Transverse colon (tissue), 4 donors: ENCODE measurements around the gene SP110. TPM values are rescaled to one million over a fixed set of nuclear protein-coding genes. Genes with fewer than 3 reads are reported as not detected.

ENCODE experiments used
- DNase-seq: peaks from one replicate; pipeline ENCODE4 v3.0.0-alpha.2; 2019
- H3K27ac ChIP-seq, 4 donors: fragments of 200-600 bp; sonication (generic); 2 replicates each; pipeline ENCODE4 v1.5.1; 2016 to 2018; ENCODE audit warnings: inconsistent platforms in 4 of 4
- H3K27me3 ChIP-seq: fragments of 200-600 bp; sonication (generic); 2 replicates; pipeline ENCODE4 v1.5.1; 2017; ENCODE audit warnings: inconsistent platforms
- H3K36me3 ChIP-seq, 4 donors: fragments of 200-600 bp; sonication (generic); 2 replicates each; pipeline ENCODE4 v1.5.1; 2017 to 2019; ENCODE audit warnings: inconsistent platforms in 4 of 4
- H3K4me1 ChIP-seq, 4 donors: fragments of 200-600 bp; sonication (generic); 2 replicates each; pipeline ENCODE4 v1.5.1; 2017 to 2020; ENCODE audit warnings: inconsistent platforms in 4 of 4
- H3K4me3 ChIP-seq, 4 donors: fragments of 200-600 bp; sonication (generic); 1 replicate in 1 of 4; 2 replicates in 3 of 4; pipeline versions ENCODE4 v1.5.1 to v1.6.1; 2017 to 2019; ENCODE audit warnings: inconsistent platforms in 4 of 4
- H3K9me3 ChIP-seq, 2 donors: fragments of 200-600 bp; sonication (generic); 2 replicates each; pipeline ENCODE4 v1.5.1; 2017 to 2019; ENCODE audit warnings: inconsistent platforms in 2 of 2
- CTCF ChIP-seq, 5 experiments: fragments of 200-600 bp in 3 of 5; fragments of 450-650 bp in 2 of 5; sonication (generic) in 3 of 5; IDR thresholded peaks; 1 replicate in 2 of 5; 2 replicates in 3 of 5; pipeline ENCODE4 v1.5.1; 2016 to 2017; ENCODE audit warnings: antibody characterized with exemption in 5 of 5, inconsistent platforms in 3 of 5, mild to moderate bottlenecking in 2 of 5, moderate library complexity in 1 of 5
- EP300 ChIP-seq: sonication (generic); formaldehyde crosslinking; IDR thresholded peaks from one replicate; pipeline ENCODE4 v1.6.1; 2017; ENCODE audit warnings: antibody characterized with exemption, low read depth
- POLR2A ChIP-seq: fragments of 450-650 bp; IDR thresholded peaks from one replicate; pipeline ENCODE4 v1.6.1; 2016; ENCODE audit warnings: antibody characterized with exemption, mild to moderate bottlenecking, moderate library complexity
- POLR2AphosphoS5 ChIP-seq, 3 donors: sonication (generic); formaldehyde crosslinking; IDR thresholded peaks; one replicate each; pipeline ENCODE4 v1.6.1; 2016; ENCODE audit warnings: antibody characterized with exemption in 3 of 3
- WGBS, 2 donors: methylation state at CpG; one replicate each; pipeline ENCODE4 v1.1.5; 2018; ENCODE audit warnings: low coverage in 1 of 2; 5-methylcytosine and 5-hydroxymethylcytosine counted together
- in situ Hi-C, 4 donors: fragments of 200-750 bp; cut with MboI; loops; one replicate each; pipeline versions ENCODE4 v1.15.0 to v1.15.1; 2017; ENCODE audit warnings: low sequenced_read_pairs in 3 of 4, low pct_ligation_motif_present in 1 of 4, low pct_unique_long_range_greater_than_20kb in 1 of 4
- intact Hi-C: fragments of 100-400 bp; cut with DNase I; formaldehyde crosslinking; loops from one replicate; pipeline ENCODE4 v1.15.1; 2023; ENCODE audit warnings: low total_unique reads
- total RNA-seq, 4 donors: library from RNA; depleted of rRNA; stranded (reverse); fragments of >200 nt; gene quantifications; one replicate each; pipeline ENCODE4 v1.1.0, GENCODE V29; 2016

Gene SP110
- total RNA-seq, 4 donors from 2014 or later = 15.0 to 38.4 (median 29.5) TPM

GRCh38 chr2:230184727-230185578 is 34.8 kb downstream of the SP110 start:
- intact Hi-C loops (no loop called here), in situ Hi-C loops (no loop called here)
- 34 to 60% methylated on average over 9 to 10 of the region's 10 CpGs for WGBS, 2 donors
- peaks cover 0 to 17% (median 0%) of the 10 kb centered on the region in 4 donors for H3K36me3 ChIP-seq
- H3K4me1 ChIP-seq = no peaks in the 10 kb centered on the region
- DNase-seq = no peak
- no peak for TF ChIP-seq POLR2A
- TF ChIP-seq POLR2AphosphoS5 (IDR thresholded peaks at IDR 0.05) = no peak
- no peak for TF ChIP-seq EP300
- no peak for TF ChIP-seq CTCF (IDR thresholded peaks at IDR 0.05)
- H3K27ac ChIP-seq = no peak overlapping the region
- no peak overlapping the region for H3K4me3 ChIP-seq
- H3K9me3 ChIP-seq = peaks cover 0 to 3% of the 10 kb centered on the region in 2 donors
- no peaks in the 10 kb centered on the region for H3K27me3 ChIP-seq

GRCh38 chr2:230181195-230181594 is 38.6 kb downstream of the SP110 start:
- Histone ChIP-seq H3K4me3 (no peak overlapping the region), H3K4me1 (no peaks in the 10 kb centered on the region), H3K9me3 (no peaks in the 10 kb centered on the region), H3K36me3 (peaks cover 0 to 32% (median 4%) of the 10 kb centered on the region in 4 donors), H3K27me3 (no peaks in the 10 kb centered on the region), H3K27ac (no peak overlapping the region)
- intact Hi-C loops (no loop called here), in situ Hi-C loops (no loop called here)
- no peak for DNase-seq
- TF ChIP-seq CTCF (IDR thresholded peaks at IDR 0.05) = no peak
- TF ChIP-seq POLR2AphosphoS5 (IDR thresholded peaks at IDR 0.05) = no peak
- TF ChIP-seq EP300 = no peak
- no peak for TF ChIP-seq POLR2A
- WGBS, 2 donors = 54 to 100% methylated on average over 2 of the region's 2 CpGs

- TF ChIP-seq POLR2AphosphoS5 (IDR thresholded peaks at IDR 0.05) (no peak), POLR2A (no peak), EP300 (no peak), CTCF (IDR thresholded peaks at IDR 0.05) (no peak)
Observed at GRCh38 chr2:230179907-230180306, 39.9 kb downstream of the SP110 start.

GRCh38 chr2:230178546-230179485 is 41.0 kb downstream of the SP110 start:
- in situ Hi-C loops (no loop called here), intact Hi-C loops (no loop called here)
- peaks cover 0 to 32% (median 4%) of the 10 kb centered on the region in 4 donors for H3K36me3 ChIP-seq
- H3K27ac ChIP-seq = no peak overlapping the region
- H3K4me3 ChIP-seq = no peak overlapping the region
- no peak for DNase-seq
- TF ChIP-seq EP300 = no peak
- TF ChIP-seq POLR2A = no peak
- H3K9me3 ChIP-seq = no peaks in the 10 kb centered on the region
- 83 to 87% methylated on average over 5 to 7 of the region's 7 CpGs for WGBS, 2 donors
- H3K4me1 ChIP-seq = no peaks in the 10 kb centered on the region
- no peaks in the 10 kb centered on the region for H3K27me3 ChIP-seq

More at GRCh38 chr2:230179907-230180306, 39.9 kb downstream of the SP110 start:
- DNase-seq = no peak
- in situ Hi-C loops = no loop called here
- 89% methylated on average over 7 of the region's 7 CpGs; no CpG with 5 or more reads in 1 of the 2 donors for WGBS, 2 donors
- H3K4me1 ChIP-seq = no peaks in the 10 kb centered on the region
- no peaks in the 10 kb centered on the region for H3K9me3 ChIP-seq
- peaks cover 0 to 32% (median 4%) of the 10 kb centered on the region in 4 donors for H3K36me3 ChIP-seq
- no peak overlapping the region for H3K4me3 ChIP-seq
- no peaks in the 10 kb centered on the region for H3K27me3 ChIP-seq
- intact Hi-C loops = no loop called here
- H3K27ac ChIP-seq = no peak overlapping the region
